ENCODE results near the gene LSR.

- TF ChIP-seq CTCF (IDR thresholded peaks at IDR 0.05) (no peak), EZH2 (IDR thresholded peaks at IDR 0.05; ENCODE audit: borderline replicate concordance, insufficient read depth, low read depth, low read length, poor library complexity, severe bottlenecking) (no peak)
Observed at GRCh38 chr19:35274323-35274722, 25.5 kb downstream of the LSR start.
